ENCODE results near the gene SNED1.

Gene SNED1

GRCh38 chr2:241129086-241129871 lies 130.9 kb downstream of the SNED1 start:
- DNase-seq (ENCODE audit: low spot score), result no peak

GRCh38 chr2:241130316-241130715 lies 131.9 kb downstream of the SNED1 start:
- DNase-seq (ENCODE audit: low spot score), result no peak

DNA sequence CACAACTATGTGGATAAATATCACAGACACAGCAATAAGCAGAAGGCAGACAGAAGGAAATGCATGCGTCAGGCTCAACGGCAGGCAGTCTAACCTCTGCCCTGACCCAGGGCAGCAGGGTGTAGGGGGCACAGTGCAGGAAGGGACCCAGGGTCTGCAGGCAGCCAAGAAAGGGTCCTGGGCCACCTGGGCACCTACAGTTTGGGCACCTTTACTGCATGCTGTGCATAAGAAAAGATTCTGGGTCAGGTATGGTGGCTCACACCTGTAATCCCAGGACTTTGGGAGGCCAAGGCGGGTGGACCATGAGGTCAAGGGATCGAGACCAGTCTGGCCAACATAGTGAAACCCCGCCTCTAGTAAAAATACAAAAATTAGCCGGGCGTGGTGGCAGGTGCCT lies 133.1 kb downstream of the SNED1 start:
- no peak for DNase-seq (ENCODE audit: low spot score)

DNA sequence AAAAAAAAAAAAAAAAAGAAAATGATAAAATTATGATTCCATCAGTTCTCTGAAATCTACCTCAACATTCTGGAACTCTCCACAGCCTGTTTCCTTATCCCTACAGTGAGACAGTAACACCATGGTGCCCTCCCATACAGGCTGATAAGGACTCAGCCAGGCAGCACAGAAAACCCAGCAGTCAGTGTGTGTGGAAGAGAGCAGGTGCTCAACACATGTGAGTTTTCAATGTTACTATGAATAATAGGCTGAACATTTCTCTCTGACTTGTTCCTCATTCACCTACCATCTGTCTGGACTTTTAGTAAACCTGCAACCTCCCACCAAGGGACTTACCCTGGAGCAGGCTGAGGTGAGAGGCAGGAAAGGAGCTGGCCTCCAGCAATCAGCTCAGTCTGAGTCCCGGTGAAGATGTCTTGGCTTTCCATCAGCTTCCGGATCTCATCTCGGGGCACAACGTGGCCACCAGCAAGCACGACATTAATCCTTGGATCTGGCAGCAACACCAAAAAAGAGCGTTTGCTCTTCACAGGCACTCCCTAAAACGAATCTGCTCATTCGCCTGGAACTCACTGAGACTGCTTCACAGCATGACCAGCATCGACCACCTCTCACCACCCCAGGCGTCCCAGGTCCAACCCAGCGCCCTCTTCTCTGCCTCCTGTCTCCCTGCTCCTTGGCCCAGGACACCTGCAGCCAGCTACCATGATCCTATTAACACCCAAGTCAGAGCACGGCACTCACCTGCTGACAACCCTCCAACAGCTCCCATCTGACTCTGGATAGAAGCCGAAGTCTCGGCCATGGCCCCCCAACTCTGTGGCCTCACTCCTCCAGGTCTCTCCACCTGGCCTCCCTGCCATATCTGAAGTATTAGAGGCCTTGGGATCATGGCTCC lies 134.4 kb downstream of the SNED1 start:
- DNase-seq (ENCODE audit: low spot score), result no peak

GRCh38 chr2:241133436-241133820 lies 135.0 kb downstream of the SNED1 start:
- DNase-seq (ENCODE audit: low spot score), result no peak

DNA sequence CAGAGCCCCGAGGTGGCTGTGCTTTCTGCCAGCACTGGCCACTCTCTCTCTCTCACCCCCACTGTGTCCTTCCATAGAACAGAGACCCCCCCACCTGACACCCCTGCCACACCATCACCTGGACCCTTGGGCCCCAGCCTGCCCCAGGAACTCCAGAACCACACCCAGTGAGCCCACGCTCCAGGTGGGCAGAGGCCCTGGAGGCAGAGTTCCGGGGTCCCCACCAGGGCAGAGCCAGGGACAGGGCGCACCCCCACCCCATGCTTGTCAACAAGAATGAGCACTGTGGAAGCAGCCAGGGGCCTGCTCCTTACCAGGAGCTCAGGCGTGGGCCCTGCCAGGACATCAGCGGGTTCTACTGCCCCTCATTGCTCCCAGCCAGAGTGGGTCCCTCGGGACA lies 136.3 kb downstream of the SNED1 start:
- no peak for DNase-seq (ENCODE audit: low spot score)

GRCh38 chr2:241135737-241136136 lies 137.3 kb downstream of the SNED1 start:
- DNase-seq (ENCODE audit: low spot score), result no peak

DNA sequence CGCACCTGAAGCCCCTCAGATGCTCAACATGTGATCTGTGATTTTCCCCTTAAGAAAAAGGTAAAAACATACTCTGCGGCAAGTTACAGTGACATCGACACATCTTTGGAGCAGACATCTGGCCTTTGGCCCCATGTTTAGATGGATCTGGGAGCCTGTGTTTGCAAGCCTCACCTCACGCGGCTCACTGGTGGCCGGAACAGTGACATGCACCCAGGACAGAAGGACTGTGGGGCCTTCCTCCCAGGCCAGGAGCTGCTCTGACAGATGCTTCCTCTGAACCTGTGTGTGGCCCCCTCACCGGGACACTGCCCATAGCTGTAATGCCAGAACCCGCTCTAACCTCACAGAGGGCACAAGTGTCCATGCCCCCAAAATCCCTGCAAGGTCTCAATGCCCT lies 137.8 kb downstream of the SNED1 start:
- DNase-seq (ENCODE audit: low spot score), result no peak

DNA sequence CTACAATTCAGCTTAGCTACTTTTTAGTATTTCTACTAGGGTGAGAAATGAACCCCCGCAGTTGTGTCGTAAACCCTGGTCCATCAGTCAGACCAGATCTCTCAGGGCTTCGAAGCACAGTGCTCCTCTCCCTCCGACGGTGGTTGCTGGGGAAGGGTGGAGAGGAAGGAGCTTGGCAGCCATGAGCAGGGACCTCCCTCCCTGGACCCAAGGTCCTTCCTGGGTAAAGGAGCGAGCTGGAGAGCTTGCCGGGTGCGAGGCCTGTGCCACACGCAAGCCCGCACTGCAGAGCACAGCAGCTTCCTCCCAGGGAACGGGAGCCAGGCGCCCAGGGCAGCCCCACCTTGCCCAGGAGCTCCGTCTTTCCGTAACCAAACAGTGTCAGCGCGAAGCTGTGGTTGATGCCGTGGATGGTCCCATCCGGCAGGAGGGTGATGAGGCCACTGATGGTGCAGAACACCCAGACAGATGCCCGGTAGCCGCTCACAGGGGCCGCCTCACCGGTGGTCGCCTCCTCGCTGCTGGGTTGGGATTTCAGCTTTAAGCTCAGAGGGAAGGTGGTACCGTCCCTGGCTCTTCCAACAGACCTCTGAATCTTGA lies 138.3 kb downstream of the SNED1 start:
- DNase-seq (ENCODE audit: low spot score), result no peak

GRCh38 chr2:241137276-241138190 lies 139.1 kb downstream of the SNED1 start:
- no peak for DNase-seq (ENCODE audit: low spot score)

GRCh38 chr2:241138471-241138870 lies 140.1 kb downstream of the SNED1 start:
- DNase-seq (ENCODE audit: low spot score), result no peak

DNA sequence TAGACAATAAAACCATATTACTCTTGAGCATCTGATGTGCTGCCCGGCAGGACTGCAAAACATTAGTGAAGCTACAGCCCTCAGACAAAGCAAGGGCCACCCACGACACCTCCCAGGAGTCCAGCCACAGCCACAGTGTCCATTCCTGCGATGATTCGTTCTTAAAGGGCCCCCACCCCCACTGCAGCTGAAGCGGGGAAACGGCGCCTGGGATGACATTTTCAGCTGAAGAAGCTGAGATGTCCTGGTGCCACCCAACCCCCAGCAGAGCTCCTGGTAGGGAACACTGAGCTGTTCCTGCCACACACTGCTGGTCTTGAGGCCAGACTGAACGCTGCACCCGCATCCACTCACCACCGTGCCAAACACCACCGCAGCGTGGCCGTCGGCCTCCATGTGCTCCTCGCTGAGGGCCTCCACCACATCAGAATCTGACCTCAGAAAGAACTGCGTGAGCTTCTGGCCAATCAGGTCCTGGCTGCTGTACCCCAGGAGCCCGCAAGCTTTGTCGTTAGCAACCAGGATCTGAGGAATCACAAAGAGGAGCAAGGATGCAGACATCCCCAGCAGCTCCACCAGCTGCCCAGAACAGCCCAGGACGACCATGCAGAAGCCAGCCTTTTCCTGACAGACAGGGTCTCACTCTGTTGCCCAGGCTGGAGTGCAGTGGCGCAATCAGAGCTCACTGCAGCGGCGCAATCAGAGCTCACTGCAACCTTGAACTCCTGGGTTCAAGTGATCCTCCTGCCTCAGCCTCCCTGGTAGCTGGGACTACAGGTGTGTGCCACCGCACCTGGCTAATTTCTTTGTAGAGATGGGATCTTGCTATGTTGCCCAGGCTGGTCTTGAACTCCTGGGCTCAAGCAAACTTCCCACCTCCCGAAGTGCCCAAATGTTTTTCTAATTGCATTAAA lies 141.4 kb downstream of the SNED1 start:
- no peak for DNase-seq (ENCODE audit: low spot score)

DNA sequence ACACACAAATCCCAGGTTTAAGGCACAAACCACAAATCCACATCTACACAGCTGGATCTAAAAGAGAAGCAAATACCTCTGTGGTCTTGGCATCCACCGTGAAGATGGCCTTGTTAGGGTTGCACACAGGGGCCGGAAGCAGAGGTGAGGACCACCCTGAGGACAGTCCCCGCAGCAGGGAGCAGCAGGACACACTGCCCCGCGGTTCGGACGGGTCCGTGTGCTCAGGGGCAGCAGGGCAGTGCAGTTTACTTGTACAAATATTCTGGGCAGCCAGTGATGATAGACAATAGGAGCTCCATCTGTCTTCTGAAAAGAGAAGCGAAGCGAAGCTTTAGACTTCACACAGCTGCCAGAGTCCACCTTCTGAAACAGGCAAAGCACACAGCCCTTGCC lies 142.0 kb downstream of the SNED1 start:
- no peak for DNase-seq (ENCODE audit: low spot score)

GRCh38 chr2:241141214-241141770 lies 142.9 kb downstream of the SNED1 start:
- DNase-seq (ENCODE audit: low spot score), result no peak

GRCh38 chr2:241142063-241142462 lies 143.6 kb downstream of the SNED1 start:
- no peak for DNase-seq (ENCODE audit: low spot score)

GRCh38 chr2:241142593-241142992 lies 144.2 kb downstream of the SNED1 start:
- DNase-seq (ENCODE audit: low spot score), result no peak

All from hepatic stellate cell (primary cell).